Measurements from ENCODE around the gene CCDC88B. TPM values are rescaled to one million over a fixed set of nuclear protein-coding genes. Genes with fewer than 3 reads are reported as not detected.

Gene CCDC88B
- polyA plus RNA-seq, 1 experiment: 0.66 TPM

DNA sequence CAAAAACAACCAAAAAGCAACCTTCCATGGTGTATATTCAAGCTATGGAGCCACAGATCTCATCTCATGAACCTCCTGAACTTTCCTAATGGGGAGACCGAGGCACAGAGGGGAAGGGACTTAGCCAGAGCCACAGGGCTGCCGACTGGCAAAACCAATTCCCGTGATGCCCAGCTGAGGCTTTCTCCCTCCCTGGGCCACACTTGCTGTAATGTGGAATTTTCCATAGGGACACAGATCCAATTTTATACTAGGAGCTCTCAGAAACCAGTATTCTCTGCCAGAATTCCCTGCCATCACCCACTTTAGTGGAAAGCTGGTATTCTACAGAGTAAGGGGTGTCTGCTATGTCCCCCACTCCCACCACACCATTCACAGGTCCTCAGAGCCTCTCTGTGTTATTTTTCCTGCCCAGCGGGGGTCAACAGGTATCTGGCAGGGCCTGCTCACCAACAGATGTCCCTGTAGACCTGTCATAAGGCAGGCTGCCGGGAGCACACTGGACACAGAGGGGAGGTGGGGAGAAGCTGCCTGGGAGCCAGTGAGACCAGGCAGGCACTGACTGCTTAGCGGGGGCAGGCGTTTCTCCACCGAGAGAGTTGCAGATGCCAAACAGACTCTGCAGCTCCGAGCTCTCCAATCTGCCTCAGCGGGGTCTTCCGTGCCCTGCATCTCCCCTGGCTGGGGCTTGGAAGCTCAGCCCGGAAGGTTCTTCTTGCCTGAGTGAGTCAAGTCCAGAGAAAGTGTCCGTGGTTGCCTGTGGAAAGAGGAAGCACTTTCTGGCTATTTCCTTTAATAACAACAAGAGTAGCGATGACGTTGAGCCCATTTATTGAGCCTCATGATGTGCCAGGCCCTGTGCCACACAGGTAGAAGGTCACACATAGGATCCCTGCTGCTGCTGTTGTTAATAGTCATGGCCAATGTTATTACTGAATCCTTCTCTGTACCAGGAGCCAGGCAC lies 45.3 kb downstream of the CCDC88B start:
- Histone ChIP-seq H3K27me3 (ENCODE audit: control insufficient read depth, insufficient read depth, low read length) (peaks cover 13% of the 10 kb centered on the region), H3K4me3 (ENCODE audit: low read depth, low read length) (no peak overlapping the region), H3K36me3 (ENCODE audit: control insufficient read depth, insufficient read depth, low read length) (no peaks in the 10 kb centered on the region)
- no peak for DNase-seq (ENCODE audit: low read depth)
- POLR2A ChIA-PET: no interaction called here
- TF ChIP-seq, protein P1, sequence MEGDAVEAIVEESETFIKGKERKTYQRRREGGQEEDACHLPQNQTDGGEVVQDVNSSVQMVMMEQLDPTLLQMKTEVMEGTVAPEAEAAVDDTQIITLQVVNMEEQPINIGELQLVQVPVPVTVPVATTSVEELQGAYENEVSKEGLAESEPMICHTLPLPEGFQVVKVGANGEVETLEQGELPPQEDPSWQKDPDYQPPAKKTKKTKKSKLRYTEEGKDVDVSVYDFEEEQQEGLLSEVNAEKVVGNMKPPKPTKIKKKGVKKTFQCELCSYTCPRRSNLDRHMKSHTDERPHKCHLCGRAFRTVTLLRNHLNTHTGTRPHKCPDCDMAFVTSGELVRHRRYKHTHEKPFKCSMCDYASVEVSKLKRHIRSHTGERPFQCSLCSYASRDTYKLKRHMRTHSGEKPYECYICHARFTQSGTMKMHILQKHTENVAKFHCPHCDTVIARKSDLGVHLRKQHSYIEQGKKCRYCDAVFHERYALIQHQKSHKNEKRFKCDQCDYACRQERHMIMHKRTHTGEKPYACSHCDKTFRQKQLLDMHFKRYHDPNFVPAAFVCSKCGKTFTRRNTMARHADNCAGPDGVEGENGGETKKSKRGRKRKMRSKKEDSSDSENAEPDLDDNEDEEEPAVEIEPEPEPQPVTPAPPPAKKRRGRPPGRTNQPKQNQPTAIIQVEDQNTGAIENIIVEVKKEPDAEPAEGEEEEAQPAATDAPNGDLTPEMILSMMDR (IDR thresholded peaks at IDR 0.05; ENCODE audit: insufficient read depth, low read depth, low read length): no peak
- CTCF ChIA-PET: interaction anchor here (1.2 to 1.8 kb wide), 2 partner anchors 11 to 267 kb away, joined by 3 to 5 read pairs; no protein-coding TSS in a partner anchor

DNA sequence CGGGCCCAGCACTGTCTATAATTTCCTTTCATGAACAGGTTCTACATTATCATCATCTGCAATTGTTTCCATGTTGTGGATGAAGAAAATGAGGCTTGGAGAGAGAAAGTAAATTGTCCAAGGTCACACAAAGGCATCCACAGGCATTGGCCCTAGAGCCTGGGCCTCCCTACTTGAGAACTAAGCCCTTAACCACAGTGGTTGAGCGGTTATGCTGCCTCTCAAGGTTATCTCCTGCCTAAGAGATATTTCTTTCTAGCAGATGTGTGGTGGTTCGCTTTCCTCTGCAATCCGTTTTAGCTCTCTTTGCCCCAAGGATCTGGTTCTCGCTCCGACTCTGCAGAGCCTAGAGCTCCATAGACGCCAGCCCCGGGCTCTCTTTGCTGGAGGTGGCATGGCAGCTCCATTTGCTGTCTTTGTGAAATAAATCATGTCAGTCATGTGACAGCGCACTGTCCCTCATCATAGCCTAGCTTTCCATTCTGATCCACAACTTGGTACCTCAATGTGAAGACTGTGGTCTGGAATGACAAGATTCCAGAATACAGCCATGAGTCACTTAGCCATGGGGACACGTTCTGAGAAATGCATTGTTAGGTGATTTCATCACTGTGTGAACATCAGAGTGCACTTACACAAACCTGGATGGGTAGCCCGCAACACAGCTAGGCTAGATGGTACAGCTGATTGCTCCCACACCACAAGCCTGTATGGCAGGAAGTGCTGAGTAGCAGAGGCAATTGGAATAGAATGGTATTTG lies 46.1 kb downstream of the CCDC88B start:
- CTCF ChIA-PET: interaction anchor here (1.0 kb wide), 1 partner anchor 63 kb away, joined by 3 read pairs; no protein-coding TSS in a partner anchor
- Histone ChIP-seq H3K27me3 (ENCODE audit: control insufficient read depth, insufficient read depth, low read length) (peaks cover 14% of the 10 kb centered on the region), H3K4me3 (ENCODE audit: low read depth, low read length) (no peak overlapping the region), H3K36me3 (ENCODE audit: control insufficient read depth, insufficient read depth, low read length) (no peaks in the 10 kb centered on the region)
- POLR2A ChIA-PET: no interaction called here
- DNase-seq (ENCODE audit: low read depth): peak; percentile 17
- TF ChIP-seq, protein P1 (IDR thresholded peaks at IDR 0.05; ENCODE audit: insufficient read depth, low read depth, low read length): no peak

DNA sequence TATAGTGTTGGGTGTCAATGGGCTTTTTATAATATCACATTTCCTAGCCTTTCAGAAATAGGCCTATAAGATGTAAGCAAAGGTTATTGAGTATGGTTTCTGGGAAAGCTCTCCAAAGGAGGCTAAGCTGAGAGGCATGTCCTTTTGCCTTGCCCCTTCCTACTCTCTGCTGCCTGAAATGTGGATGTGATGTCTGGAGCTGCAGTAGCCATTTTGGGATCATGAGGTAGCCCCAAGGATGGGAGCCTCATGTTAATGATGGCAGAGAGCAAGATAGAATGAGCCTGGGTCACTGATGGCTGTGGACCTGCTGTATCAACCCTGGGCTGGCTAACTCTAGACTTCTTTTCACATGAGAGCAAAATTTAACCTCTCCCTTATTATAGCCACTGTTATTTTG lies 47.9 kb downstream of the CCDC88B start:
- CTCF ChIA-PET: interaction anchor here (1.2 to 1.6 kb wide), 2 partner anchors 20 to 61 kb away, joined by 3 to 5 read pairs; no protein-coding TSS in a partner anchor
- H3K27me3 ChIP-seq (ENCODE audit: control insufficient read depth, insufficient read depth, low read length): peaks cover 11% of the 10 kb centered on the region
- no peak overlapping the region for H3K4me3 ChIP-seq (ENCODE audit: low read depth, low read length)
- no peaks in the 10 kb centered on the region for H3K36me3 ChIP-seq (ENCODE audit: control insufficient read depth, insufficient read depth, low read length)
- POLR2A ChIA-PET: no interaction called here
- no peak for DNase-seq (ENCODE audit: low read depth)
- TF ChIP-seq, protein P1 (IDR thresholded peaks at IDR 0.05; ENCODE audit: insufficient read depth, low read depth, low read length): no peak

DNA sequence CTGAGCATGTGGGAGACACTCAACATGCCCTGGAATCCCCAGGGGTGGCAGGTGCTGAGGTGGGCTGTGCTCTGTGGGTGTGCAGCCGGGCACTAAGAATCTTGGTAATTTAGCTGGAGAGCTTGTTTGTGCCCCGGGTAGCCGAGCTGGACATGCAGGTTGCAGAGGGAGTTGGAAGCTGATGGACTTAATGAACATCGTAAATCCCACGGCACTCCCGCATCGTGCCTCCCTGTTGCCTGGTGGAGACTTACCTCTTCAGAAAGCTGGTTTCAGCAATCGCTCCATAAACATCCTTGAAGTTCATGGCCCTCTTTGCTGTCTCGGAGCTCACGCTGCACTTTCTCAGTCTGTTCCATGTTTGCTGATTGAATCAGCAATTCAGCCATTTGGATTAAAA lies 48.9 kb downstream of the CCDC88B start:
- Histone ChIP-seq H3K36me3 (ENCODE audit: control insufficient read depth, insufficient read depth, low read length) (no peaks in the 10 kb centered on the region), H3K4me3 (ENCODE audit: low read depth, low read length) (no peak overlapping the region), H3K27me3 (ENCODE audit: control insufficient read depth, insufficient read depth, low read length) (peaks cover 10% of the 10 kb centered on the region)
- TF ChIP-seq, protein P1 (IDR thresholded peaks at IDR 0.05; ENCODE audit: insufficient read depth, low read depth, low read length): no peak
- DNase-seq (ENCODE audit: low read depth): no peak
- ChIA-PET CTCF (interaction anchor here (1.6 kb wide), 1 partner anchor 60 kb away, joined by 5 read pairs; no protein-coding TSS in a partner anchor), POLR2A (no interaction called here)

DNA sequence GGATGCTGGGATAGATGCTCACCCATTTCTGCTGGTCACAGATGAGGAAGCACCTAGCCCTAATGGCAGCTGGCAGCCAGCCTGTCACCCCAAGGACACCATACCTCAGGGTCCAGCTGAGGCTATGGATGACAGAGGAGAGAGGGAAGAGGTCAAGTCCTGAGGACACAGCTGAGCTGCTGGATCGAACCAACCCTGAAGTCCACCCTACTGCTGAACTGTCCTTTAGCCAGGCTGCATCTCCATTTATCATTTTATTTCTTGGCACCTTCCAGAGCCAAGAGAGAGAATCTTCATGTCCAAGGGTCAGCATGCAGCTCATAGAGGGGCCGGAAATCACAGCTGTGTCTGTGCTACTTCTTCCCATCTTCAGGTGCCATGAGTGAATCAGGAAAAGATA lies 49.8 kb downstream of the CCDC88B start:
- DNase-seq (ENCODE audit: low read depth): no peak
- ChIA-PET CTCF (interaction anchor here (2.4 kb wide), 1 partner anchor 59 kb away, joined by 8 read pairs; no protein-coding TSS in a partner anchor), POLR2A (no interaction called here)
- Histone ChIP-seq H3K4me3 (ENCODE audit: low read depth, low read length) (no peak overlapping the region), H3K36me3 (ENCODE audit: control insufficient read depth, insufficient read depth, low read length) (no peaks in the 10 kb centered on the region), H3K27me3 (ENCODE audit: control insufficient read depth, insufficient read depth, low read length) (peaks cover 10% of the 10 kb centered on the region)
- TF ChIP-seq, protein P1 (IDR thresholded peaks at IDR 0.05; ENCODE audit: insufficient read depth, low read depth, low read length): no peak

All from BJ (cell line).